ENCODE data around the gene TRIM50. TPM values are rescaled to one million over a fixed set of nuclear protein-coding genes. Genes with fewer than 3 reads are reported as not detected.
"Not testable (repeated sequence)": the region's sequence is repeated elsewhere in the genome, so short reads cannot be mapped to it uniquely, and the experiment has no call there.

Gene TRIM50
- not detected for total RNA-seq

DNA sequence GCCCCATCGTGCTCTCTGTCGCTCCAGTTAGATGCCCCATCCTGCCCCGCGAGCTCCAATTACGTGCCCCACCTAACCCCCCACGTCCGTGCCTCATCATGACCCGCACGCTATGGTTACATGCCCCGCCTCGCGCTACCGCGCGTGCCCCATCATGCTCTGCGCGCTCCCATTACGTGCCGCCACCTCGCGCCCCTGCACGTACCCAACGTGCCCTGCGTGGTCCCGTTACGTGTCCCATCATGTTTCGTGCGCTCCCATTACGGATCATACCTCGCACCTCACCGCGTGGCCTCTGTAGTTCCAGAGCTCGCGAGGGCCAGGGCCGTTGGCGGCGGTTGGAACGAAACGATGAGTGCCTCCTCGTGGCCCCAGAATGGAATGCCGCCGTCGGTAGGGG lies at the start of gene TRIM50, which contains the start of gene FKBP6:
Gene TRIM50 (minus strand): TSS at position 161 of the 400 bp plus-strand sequence. CDS start 3,295 bp downstream, outside the sequence.
Gene FKBP6 (plus strand): TSS at position 240 of the 400 bp plus-strand sequence. CDS start 268 bp downstream, outside the sequence.
- H3K27me3 ChIP-seq, result not testable (repeated sequence)

GRCh38 chr7:73376671-73377412 lies 49.0 kb upstream of the TRIM50 start:
- peaks cover 5% of the 10 kb centered on the region for H3K4me1 ChIP-seq
- TF ChIP-seq CTCF (IDR thresholded peaks at IDR 0.05) (no peak), POLR2AphosphoS5 (IDR thresholded peaks at IDR 0.05; ENCODE audit: insufficient read depth in 1 of 2, low read depth in 1 of 2) (no peak)
- no peaks in the 10 kb centered on the region for H3K36me3 ChIP-seq
- H3K9me3 ChIP-seq, result no peaks in the 10 kb centered on the region
- no peaks in the 10 kb centered on the region for H3K27me3 ChIP-seq
- no peak for DNase-seq (ENCODE audit: extremely low spot score in 2 of 2)
- intact Hi-C loops (cut with DNase I), result no loop called here
- no peak overlapping the region for H3K4me3 ChIP-seq
- no peak overlapping the region for H3K27ac ChIP-seq

More for the DNA sequence above, at the start of gene TRIM50, which contains the start of gene FKBP6:
- peaks cover 12% of the 10 kb centered on the region for H3K4me1 ChIP-seq
- H3K4me3 ChIP-seq; H3K27ac ChIP-seq; H3K36me3 ChIP-seq; DNase-seq (ENCODE audit: extremely low spot score in 2 of 2); H3K9me3 ChIP-seq; intact Hi-C loops (cut with DNase I): not testable (repeated sequence)

GRCh38 chr7:73376262-73376661 lies 48.4 kb upstream of the TRIM50 start:
- DNase-seq (ENCODE audit: extremely low spot score in 2 of 2); H3K9me3 ChIP-seq; intact Hi-C loops (cut with DNase I); H3K4me3 ChIP-seq; H3K4me1 ChIP-seq; H3K27me3 ChIP-seq; H3K36me3 ChIP-seq; H3K27ac ChIP-seq: not testable (repeated sequence)

DNA sequence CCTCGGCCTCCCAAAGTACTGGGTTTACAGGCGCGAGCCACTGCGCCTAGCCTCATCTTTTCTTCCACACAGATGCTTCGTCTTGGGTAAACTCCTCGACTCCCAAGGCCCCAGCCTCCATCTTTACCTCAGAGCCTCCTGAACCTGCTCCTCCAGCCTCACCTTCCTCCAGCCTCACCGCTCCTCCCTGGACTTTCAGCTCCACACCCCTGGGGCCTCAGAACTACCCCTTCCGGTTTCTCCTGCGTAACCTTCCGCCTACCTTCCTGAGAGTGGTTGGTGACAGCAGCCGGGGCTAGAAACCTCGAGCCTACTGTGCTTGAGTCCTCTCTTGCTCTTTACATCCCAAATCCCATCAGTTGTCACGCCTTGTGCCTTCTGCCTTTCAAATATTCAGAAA lies 45.9 kb upstream of the TRIM50 start:
- Histone ChIP-seq H3K27me3 (no peaks in the 10 kb centered on the region), H3K36me3 (no peaks in the 10 kb centered on the region), H3K27ac (no peak overlapping the region), H3K4me3 (no peak overlapping the region), H3K4me1 (peaks cover 5% of the 10 kb centered on the region), H3K9me3 (no peaks in the 10 kb centered on the region)
- no peak for TF ChIP-seq POLR2AphosphoS5 (IDR thresholded peaks at IDR 0.05; ENCODE audit: insufficient read depth in 1 of 2, low read depth in 1 of 2)
- TF ChIP-seq POLR2A (IDR thresholded peaks at IDR 0.05), result no peak
- intact Hi-C loops (cut with DNase I), result no loop called here
- no peak for DNase-seq (ENCODE audit: extremely low spot score in 2 of 2)

- no peak for DNase-seq (ENCODE audit: extremely low spot score in 2 of 2)
- H3K27me3 ChIP-seq, result no peaks in the 10 kb centered on the region
- no peak overlapping the region for H3K27ac ChIP-seq
- no peaks in the 10 kb centered on the region for H3K36me3 ChIP-seq
- H3K4me1 ChIP-seq, result no peaks in the 10 kb centered on the region
- H3K4me3 ChIP-seq, result no peak overlapping the region
- TF ChIP-seq POLR2A (IDR thresholded peaks at IDR 0.05), result no peak
- no peak for TF ChIP-seq CTCF (IDR thresholded peaks at IDR 0.05)
- no peak for TF ChIP-seq POLR2AphosphoS5 (IDR thresholded peaks at IDR 0.05; ENCODE audit: insufficient read depth in 1 of 2, low read depth in 1 of 2)
- no peaks in the 10 kb centered on the region for H3K9me3 ChIP-seq
- intact Hi-C loops (cut with DNase I), result no loop called here
Observed at GRCh38 chr7:73369622-73370021, 41.7 kb upstream of the TRIM50 start.

- intact Hi-C loops (cut with DNase I), result no loop called here
- H3K4me1 ChIP-seq, result no peaks in the 10 kb centered on the region
- no peak for DNase-seq (ENCODE audit: extremely low spot score in 2 of 2)
Observed at GRCh38 chr7:73369009-73369408, 41.1 kb upstream of the TRIM50 start.

More at GRCh38 chr7:73369009-73369408, 41.1 kb upstream of the TRIM50 start:
- Histone ChIP-seq H3K27me3 (no peaks in the 10 kb centered on the region), H3K4me3 (no peak overlapping the region), H3K27ac (no peak overlapping the region), H3K9me3 (no peaks in the 10 kb centered on the region), H3K36me3 (no peaks in the 10 kb centered on the region)
- TF ChIP-seq CTCF (IDR thresholded peaks at IDR 0.05), result no peak

Measured in vagina (tissue), 2 donors.